ENCODE measurements around the gene TRIP11.
"Not testable (repeated sequence)": the region's sequence is repeated elsewhere in the genome, so short reads cannot be mapped to it uniquely, and the experiment has no call there.

TRIP11 gene

GRCh38 chr14:92049221-92049620, 9.4 kb upstream of the TRIP11 start:
- H3K18ac ChIP-seq (ENCODE audit: low read length); H2BK5ac ChIP-seq (ENCODE audit: low read length); DNase-seq; H3K4me1 ChIP-seq (ENCODE audit: control insufficient read depth, low read depth, low read length); H2AK5ac ChIP-seq (ENCODE audit: low read length); H2BK120ac ChIP-seq (ENCODE audit: low read depth, low read length); H2BK15ac ChIP-seq (replicated peaks; ENCODE audit: low read depth); H3K23ac ChIP-seq (ENCODE audit: low read length); H3K9ac ChIP-seq (ENCODE audit: low read length); H3K4me3 ChIP-seq (ENCODE audit: low read length); H3K4ac ChIP-seq (ENCODE audit: low read depth, low read length); H3K4me2 ChIP-seq (ENCODE audit: low read length); H3K79me1 ChIP-seq (ENCODE audit: low read length); H3K27ac ChIP-seq (ENCODE audit: low read depth, low read length); H3K79me2 ChIP-seq (ENCODE audit: control insufficient read depth, insufficient read depth, low read length); H4K8ac ChIP-seq (ENCODE audit: low read depth, low read length); H3K36me3 ChIP-seq (ENCODE audit: control insufficient read depth, insufficient read depth, low read length); H4K5ac ChIP-seq (ENCODE audit: low read length); H3K56ac ChIP-seq (ENCODE audit: low read length); H3K27me3 ChIP-seq (ENCODE audit: insufficient read depth, low read length, poor library complexity): not testable (repeated sequence)
- WGBS (ENCODE audit: extremely low coverage, insufficient coverage, low lambda C conversion rate) = no CpG with 5 or more reads among the region's 12 CpGs

GRCh38 chr14:92045904-92046303, 6.0 kb upstream of the TRIP11 start:
- H3K18ac ChIP-seq (ENCODE audit: low read length); H2BK5ac ChIP-seq (ENCODE audit: low read length); H2AK5ac ChIP-seq (ENCODE audit: low read length); H3K36me3 ChIP-seq (ENCODE audit: control insufficient read depth, insufficient read depth, low read length); H3K23ac ChIP-seq (ENCODE audit: low read length); H2BK15ac ChIP-seq (replicated peaks; ENCODE audit: low read depth); H3K4me2 ChIP-seq (ENCODE audit: low read length); H4K5ac ChIP-seq (ENCODE audit: low read length); H3K4me3 ChIP-seq (ENCODE audit: low read length); H3K79me1 ChIP-seq (ENCODE audit: low read length); H3K9ac ChIP-seq (ENCODE audit: low read length); H3K4ac ChIP-seq (ENCODE audit: low read depth, low read length); H3K27ac ChIP-seq (ENCODE audit: low read depth, low read length); DNase-seq; H3K79me2 ChIP-seq (ENCODE audit: control insufficient read depth, insufficient read depth, low read length); H3K56ac ChIP-seq (ENCODE audit: low read length); H3K4me1 ChIP-seq (ENCODE audit: control insufficient read depth, low read depth, low read length); H3K27me3 ChIP-seq (ENCODE audit: insufficient read depth, low read length, poor library complexity); H2BK120ac ChIP-seq (ENCODE audit: low read depth, low read length); H4K8ac ChIP-seq (ENCODE audit: low read depth, low read length): not testable (repeated sequence)
- WGBS (ENCODE audit: extremely low coverage, insufficient coverage, low lambda C conversion rate) = no CpG with 5 or more reads among the region's 7 CpGs

GRCh38 chr14:92041766-92042165, 1.9 kb upstream of the TRIP11 start:
- peak overlapping the region; percentile 34 for H3K56ac ChIP-seq (ENCODE audit: low read length)
- no CpG with 5 or more reads among the region's 2 CpGs for WGBS (ENCODE audit: extremely low coverage, insufficient coverage, low lambda C conversion rate)
- H3K27ac ChIP-seq (ENCODE audit: low read depth, low read length) = peak overlapping the region; percentile 51

GRCh38 chr14:92041203-92041602, 1.3 kb upstream of the TRIP11 start:
- Histone ChIP-seq H3K27me3 (ENCODE audit: insufficient read depth, low read length, poor library complexity) (no peaks in the 10 kb centered on the region), H2AK5ac (ENCODE audit: low read length) (no peak overlapping the region), H2BK120ac (ENCODE audit: low read depth, low read length) (peak overlapping the region; percentile 36), H3K27ac (ENCODE audit: low read depth, low read length) (peak overlapping the region; percentile 53), H4K8ac (ENCODE audit: low read depth, low read length) (peak overlapping the region; percentile 42), H3K18ac (ENCODE audit: low read length) (peak overlapping the region; percentile 73), H2BK5ac (ENCODE audit: low read length) (no peak overlapping the region), H4K5ac (ENCODE audit: low read length) (no peak overlapping the region), H3K23ac (ENCODE audit: low read length) (no peak overlapping the region), H3K4ac (ENCODE audit: low read depth, low read length) (peak overlapping the region; percentile 64), H3K4me3 (ENCODE audit: low read length) (no peak overlapping the region), H3K4me2 (ENCODE audit: low read length) (no peak overlapping the region), H3K4me1 (ENCODE audit: control insufficient read depth, low read depth, low read length) (peaks cover 7% of the 10 kb centered on the region), H3K36me3 (ENCODE audit: control insufficient read depth, insufficient read depth, low read length) (no peaks in the 10 kb centered on the region), H3K79me1 (ENCODE audit: low read length) (peaks cover 10% of the 10 kb centered on the region), H3K79me2 (ENCODE audit: control insufficient read depth, insufficient read depth, low read length) (peaks cover 25% of the 10 kb centered on the region), H3K56ac (ENCODE audit: low read length) (peak overlapping the region; percentile 98), H3K9ac (ENCODE audit: low read length) (peak overlapping the region; percentile 94), H2BK15ac (replicated peaks; ENCODE audit: low read depth) (no peak overlapping the region)
- DNase-seq = peak; percentile 8
- WGBS (ENCODE audit: extremely low coverage, insufficient coverage, low lambda C conversion rate) = no CpG with 5 or more reads among the region's 10 CpGs

More at GRCh38 chr14:92041766-92042165, 1.9 kb upstream of the TRIP11 start:
- H3K4me1 ChIP-seq (ENCODE audit: control insufficient read depth, low read depth, low read length); H3K36me3 ChIP-seq (ENCODE audit: control insufficient read depth, insufficient read depth, low read length); H4K8ac ChIP-seq (ENCODE audit: low read depth, low read length); H2AK5ac ChIP-seq (ENCODE audit: low read length); H3K4me2 ChIP-seq (ENCODE audit: low read length); H4K5ac ChIP-seq (ENCODE audit: low read length); H3K79me1 ChIP-seq (ENCODE audit: low read length); H3K4me3 ChIP-seq (ENCODE audit: low read length); H2BK15ac ChIP-seq (replicated peaks; ENCODE audit: low read depth); H3K23ac ChIP-seq (ENCODE audit: low read length); H3K9ac ChIP-seq (ENCODE audit: low read length); H2BK120ac ChIP-seq (ENCODE audit: low read depth, low read length); H2BK5ac ChIP-seq (ENCODE audit: low read length); H3K27me3 ChIP-seq (ENCODE audit: insufficient read depth, low read length, poor library complexity); H3K18ac ChIP-seq (ENCODE audit: low read length): not testable (repeated sequence)
- DNase-seq = peak; percentile 56
- H3K79me2 ChIP-seq (ENCODE audit: control insufficient read depth, insufficient read depth, low read length) = peaks cover 22% of the 10 kb centered on the region
- H3K4ac ChIP-seq (ENCODE audit: low read depth, low read length) = peak overlapping the region; percentile 64

- Histone ChIP-seq H2AK5ac (ENCODE audit: low read length) (peak overlapping the region; percentile 73), H3K79me2 (ENCODE audit: control insufficient read depth, insufficient read depth, low read length) (peaks cover 31% of the 10 kb centered on the region), H2BK15ac (replicated peaks; ENCODE audit: low read depth) (no peak overlapping the region), H3K79me1 (ENCODE audit: low read length) (peaks cover 14% of the 10 kb centered on the region), H3K4me3 (ENCODE audit: low read length) (peak overlapping the region; percentile 97), H3K4ac (ENCODE audit: low read depth, low read length) (no peak overlapping the region), H3K56ac (ENCODE audit: low read length) (peak overlapping the region; percentile 98), H3K18ac (ENCODE audit: low read length) (peak overlapping the region; percentile 73), H4K8ac (ENCODE audit: low read depth, low read length) (no peak overlapping the region), H3K4me2 (ENCODE audit: low read length) (peak overlapping the region; percentile 94), H2BK5ac (ENCODE audit: low read length) (peak overlapping the region; percentile 81), H3K36me3 (ENCODE audit: control insufficient read depth, insufficient read depth, low read length) (no peaks in the 10 kb centered on the region), H3K4me1 (ENCODE audit: control insufficient read depth, low read depth, low read length) (peaks cover 7% of the 10 kb centered on the region), H3K9ac (ENCODE audit: low read length) (peak overlapping the region; percentile 94), H4K5ac (ENCODE audit: low read length) (no peak overlapping the region), H3K27ac (ENCODE audit: low read depth, low read length) (peak overlapping the region; percentile 97), H3K23ac (ENCODE audit: low read length) (no peak overlapping the region), H3K27me3 (ENCODE audit: insufficient read depth, low read length, poor library complexity) (no peaks in the 10 kb centered on the region), H2BK120ac (ENCODE audit: low read depth, low read length) (no peak overlapping the region)
- WGBS (ENCODE audit: extremely low coverage, insufficient coverage, low lambda C conversion rate) = no CpG with 5 or more reads among the region's 13 CpGs
- peak; percentile 62 for DNase-seq
These were observed 682 bp upstream of the TRIP11 start for GRCh38 chr14:92040431-92041051.

Data from mesendoderm (in vitro differentiated cells).